Measurements from ENCODE around the gene CEP162. TPM values are rescaled to one million over a fixed set of nuclear protein-coding genes. Genes with fewer than 3 reads are reported as not detected.
"Not testable (repeated sequence)": the region's sequence is repeated elsewhere in the genome, so short reads cannot be mapped to it uniquely, and the experiment has no call there.

The CEP162 gene
- total RNA-seq, result 16.1 TPM

GRCh38 chr6:84227434-84228197 is at the start of gene CEP162:
Gene CEP162 (minus strand): TSS chr6:84227643. CDS start chr6:84226393, 1,250 bp downstream.
- peak; percentile 97 for DNase-seq

GRCh38 chr6:84274856-84275255 is 47.4 kb upstream of the CEP162 start:
- no peak for DNase-seq

GRCh38 chr6:84273048-84273809 is 45.8 kb upstream of the CEP162 start:
- no peak for DNase-seq

GRCh38 chr6:84272298-84272697 is 44.9 kb upstream of the CEP162 start:
- no peak for DNase-seq

GRCh38 chr6:84271061-84271716 is 43.7 kb upstream of the CEP162 start:
- DNase-seq, result peak; percentile 24

GRCh38 chr6:84269947-84270733 is 42.7 kb upstream of the CEP162 start:
- no peak for DNase-seq

GRCh38 chr6:84268781-84269180 is 41.3 kb upstream of the CEP162 start:
- DNase-seq, result no peak

GRCh38 chr6:84263557-84263956 is 36.1 kb upstream of the CEP162 start:
- DNase-seq, result no peak

GRCh38 chr6:84260926-84261325 is 33.5 kb upstream of the CEP162 start:
- no peak for DNase-seq

GRCh38 chr6:84260196-84260595 is 32.8 kb upstream of the CEP162 start:
- peak; percentile 77 for DNase-seq

- peak; percentile 77 for DNase-seq
These were observed 31.4 kb upstream of the CEP162 start for GRCh38 chr6:84258866-84259265.

- peak; percentile 53 for DNase-seq
These were observed 30.8 kb upstream of the CEP162 start for GRCh38 chr6:84258268-84258667.

- DNase-seq, result no peak
These were observed 28.2 kb upstream of the CEP162 start for GRCh38 chr6:84255641-84256040.

GRCh38 chr6:84253380-84253779 is 25.9 kb upstream of the CEP162 start:
- no peak for DNase-seq

- DNase-seq, result no peak
These were observed 24.6 kb upstream of the CEP162 start for GRCh38 chr6:84251891-84252539.

- DNase-seq, result no peak
These were observed 22.3 kb upstream of the CEP162 start for GRCh38 chr6:84249724-84250123.

- DNase-seq, result not testable (repeated sequence)
These were observed 17.1 kb upstream of the CEP162 start for GRCh38 chr6:84244416-84245081.

- peak; percentile 22 for DNase-seq
These were observed 15.8 kb upstream of the CEP162 start for GRCh38 chr6:84243240-84243639.

- no peak for DNase-seq
These were observed 14.8 kb upstream of the CEP162 start for GRCh38 chr6:84242265-84242664.

- DNase-seq, result no peak
These were observed 728 bp upstream of the CEP162 start for GRCh38 chr6:84228198-84228543.

- DNase-seq, result no peak
These were observed 404 bp downstream of the CEP162 start for GRCh38 chr6:84227044-84227433.
